SW 1271 (cell line): ENCODE results near the gene HOXB9.
A peak's percentile ranks its signal among the peaks of the same experiment; 100 is the strongest.

Experiments used
- DNase-seq, 2 experiments: peaks; one replicate each; lab custom pipeline; 2025; lab: John Stamatoyannopoulos, UW

Gene HOXB9

DNA sequence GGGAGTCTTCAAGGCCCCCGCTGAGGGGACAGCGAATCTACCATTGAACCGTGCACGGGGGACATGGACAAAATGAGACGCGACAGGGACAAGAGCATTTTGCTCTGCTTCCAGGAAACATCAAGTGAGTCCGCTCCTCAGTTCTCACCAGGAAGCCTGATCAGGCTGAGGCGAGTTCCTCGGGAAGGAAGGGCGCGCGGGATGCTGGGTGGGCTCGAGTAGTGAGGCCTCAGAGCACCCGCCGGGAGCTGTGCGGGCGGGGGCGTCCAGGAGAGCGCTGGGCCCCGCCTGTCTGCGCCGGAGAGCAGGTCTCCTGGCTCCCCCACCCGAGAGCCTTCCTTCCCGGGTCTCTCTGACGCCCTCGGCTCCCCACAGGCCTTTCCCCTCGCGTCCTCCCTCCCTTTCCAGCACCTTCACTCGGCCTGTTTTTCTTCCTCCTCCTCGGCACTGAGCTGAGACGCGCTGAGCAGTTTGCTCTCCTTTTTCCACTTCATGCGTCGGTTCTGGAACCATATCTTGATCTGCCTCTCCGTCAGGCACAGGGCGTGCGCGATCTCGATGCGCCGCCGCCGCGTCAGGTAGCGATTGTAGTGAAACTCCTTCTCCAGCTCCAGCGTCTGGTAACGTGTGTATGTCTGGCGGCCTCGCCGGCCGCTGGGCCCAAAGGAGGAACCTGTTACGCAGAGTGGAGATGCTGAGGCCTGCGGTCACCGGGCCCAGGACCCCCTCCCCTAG is 30.0 kb downstream of the HOXB9 start:
- no peak for DNase-seq

DNA sequence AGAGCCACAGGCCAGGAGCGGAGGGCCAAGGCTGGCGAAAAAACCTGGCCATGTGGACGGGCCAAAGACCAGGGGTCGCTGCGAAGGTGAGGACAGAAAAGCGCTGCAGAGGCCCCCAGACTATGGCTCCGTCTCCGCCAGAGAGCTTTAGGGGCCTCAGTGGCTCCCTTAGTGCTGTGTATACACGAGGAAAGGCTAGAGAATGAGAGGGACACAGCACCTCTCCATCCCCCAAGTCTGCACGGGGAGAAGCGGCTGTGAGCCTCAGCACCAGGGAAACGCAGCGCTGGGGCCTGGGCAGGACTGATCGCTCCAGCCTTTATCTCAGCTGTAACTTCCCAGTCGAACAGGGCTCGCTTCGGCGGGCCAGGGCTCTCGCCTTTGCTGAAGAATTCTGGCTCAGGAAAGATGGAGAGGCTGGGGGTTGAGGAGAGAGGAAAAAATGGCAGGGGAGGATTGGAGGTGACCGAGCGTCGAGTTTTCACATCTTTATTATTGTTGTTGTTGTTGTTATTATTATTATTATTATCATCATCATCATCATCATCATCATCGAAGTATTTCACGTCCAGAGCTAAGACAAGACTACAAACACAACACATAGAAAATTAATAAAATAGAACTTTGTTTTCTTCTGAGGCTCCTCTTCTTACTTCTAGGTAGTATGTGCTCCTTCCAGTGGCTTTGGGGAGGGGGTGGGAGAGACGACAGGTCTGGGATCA is 30.7 kb downstream of the HOXB9 start:
- DNase-seq: no peak

GRCh38 chr17:48594538-48595277 is 31.4 kb downstream of the HOXB9 start:
- DNase-seq: no peak

GRCh38 chr17:48593840-48594537 is 32.2 kb downstream of the HOXB9 start:
- peak; percentile 51 to 73 for DNase-seq

DNA sequence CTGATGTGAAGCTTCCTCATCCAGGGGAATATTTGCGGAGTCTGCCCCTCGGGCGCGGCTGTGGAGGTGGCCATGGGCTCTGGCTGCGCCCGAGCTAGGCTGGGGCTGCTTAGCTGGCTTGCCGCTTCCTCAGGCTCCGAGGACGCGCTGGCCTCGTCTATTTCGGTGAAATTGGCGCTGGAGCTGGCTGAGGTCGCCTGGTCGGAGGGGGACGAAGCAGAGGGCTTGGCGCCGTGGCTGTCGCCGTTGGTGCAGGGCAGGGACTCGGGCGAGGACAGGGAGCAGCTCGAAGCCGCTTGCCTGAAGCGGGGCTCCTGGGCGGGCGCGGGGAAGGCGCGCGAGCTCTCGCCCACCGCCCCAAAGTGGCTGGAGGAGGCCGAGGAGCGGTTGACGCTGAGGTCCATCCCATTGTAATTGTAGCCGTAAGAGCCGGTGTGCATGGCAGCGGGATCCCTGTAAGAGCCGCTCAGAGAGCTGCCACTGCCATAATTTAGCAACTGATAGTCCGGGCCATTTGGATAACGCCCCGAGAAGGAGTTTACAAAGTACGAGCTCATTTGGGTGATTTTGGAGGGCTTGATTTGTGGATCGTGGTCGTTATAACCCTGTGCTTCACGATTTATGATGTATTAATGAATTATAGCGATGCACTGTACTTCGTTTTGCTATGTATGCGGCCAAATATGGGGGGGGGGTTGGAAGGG is 32.9 kb downstream of the HOXB9 start, which contains the start of gene HOXB5:
Gene HOXB5, minus strand, starts transcription at position 654 of the 704 bp plus-strand sequence. Its CDS starts 97 bp downstream, at position 557.
- DNase-seq: no peak

GRCh38 chr17:48592577-48592976 is 33.6 kb downstream of the HOXB9 start:
- DNase-seq: no peak

GRCh38 chr17:48592057-48592514 is 34.1 kb downstream of the HOXB9 start:
- no peak for DNase-seq

- DNase-seq: no peak
Measured at GRCh38 chr17:48591255-48592056, 34.7 kb downstream of the HOXB9 start.

GRCh38 chr17:48590607-48591161 is 35.5 kb downstream of the HOXB9 start:
- no peak for DNase-seq

DNA sequence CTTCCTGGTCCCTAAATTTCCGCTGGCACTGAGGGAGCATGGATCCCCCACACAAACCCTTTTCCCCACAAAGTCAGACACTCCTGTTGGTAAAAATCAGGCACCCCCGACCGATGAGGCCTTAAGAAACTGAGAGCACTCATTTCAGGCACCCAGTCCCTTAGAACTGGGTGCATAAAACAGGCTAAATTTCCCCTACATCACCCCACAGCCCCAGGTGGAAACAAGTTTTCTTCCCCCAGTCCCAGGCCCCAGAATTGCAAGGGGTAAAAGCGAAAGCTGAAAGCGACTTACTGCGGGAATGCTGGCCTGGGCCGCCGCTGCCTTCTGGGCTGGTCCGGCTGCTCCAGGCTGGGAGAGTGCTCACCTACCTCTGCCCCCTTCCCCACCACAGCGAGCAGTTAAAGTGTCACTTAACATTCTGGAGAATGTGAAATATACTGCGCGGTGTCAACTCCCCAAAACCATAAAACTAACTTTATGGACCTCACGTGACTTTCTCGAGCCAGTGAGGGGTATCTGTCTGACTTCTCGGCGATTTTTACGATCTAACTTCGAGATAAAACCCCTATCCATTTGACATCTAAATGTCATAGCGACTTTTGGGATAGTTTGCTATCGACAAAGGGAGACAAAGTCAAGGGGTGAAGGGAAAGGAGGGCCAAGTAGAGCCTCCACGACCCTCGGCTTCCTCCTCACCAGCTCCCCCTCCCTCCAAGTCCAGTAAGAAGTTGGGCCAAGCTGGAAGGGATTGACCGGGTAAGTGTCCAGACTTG is 36.1 kb downstream of the HOXB9 start, which contains the start of gene HOXB3:
Gene HOXB3, minus strand, starts transcription at position 411 of the 776 bp plus-strand sequence. CDS start 37,767 bp downstream, outside the sequence.
- no peak for DNase-seq

DNA sequence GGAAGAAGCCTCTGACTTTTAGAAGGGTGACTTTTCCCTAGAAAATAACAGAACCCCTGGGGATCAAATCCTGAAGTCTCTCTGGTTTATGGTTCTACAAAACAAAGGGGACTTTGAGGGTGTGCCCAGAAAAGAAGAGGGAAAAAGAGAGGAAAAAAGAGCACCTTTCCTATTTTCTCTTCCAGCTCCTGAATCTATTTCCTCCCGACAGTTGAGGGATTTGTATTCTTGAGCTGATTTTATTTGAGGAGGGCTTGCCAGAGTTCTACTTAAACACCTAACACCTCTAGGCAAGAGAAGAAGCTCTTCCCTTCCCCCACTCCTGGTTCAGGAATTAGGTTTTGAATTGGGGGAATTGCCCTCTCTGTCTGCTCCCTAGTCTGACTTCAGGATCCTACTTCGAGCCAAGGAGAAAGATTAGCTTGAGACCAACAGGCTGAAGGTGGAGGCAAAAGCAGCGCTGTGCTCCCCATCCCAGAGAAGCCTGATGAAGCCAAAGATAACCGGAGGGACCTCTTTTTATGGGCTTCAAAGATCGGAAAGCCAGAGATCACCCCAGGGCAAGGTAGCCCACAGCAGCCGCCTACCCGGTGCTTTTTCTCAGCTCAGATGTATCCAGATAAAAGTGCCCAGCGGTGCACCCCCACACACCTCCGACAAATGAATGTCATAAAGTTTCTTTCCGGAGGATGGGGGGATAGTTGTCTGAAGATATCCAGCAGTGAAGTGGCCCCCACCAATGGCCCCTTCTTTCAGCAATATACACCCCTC is 36.9 kb downstream of the HOXB9 start:
- DNase-seq: no peak

DNA sequence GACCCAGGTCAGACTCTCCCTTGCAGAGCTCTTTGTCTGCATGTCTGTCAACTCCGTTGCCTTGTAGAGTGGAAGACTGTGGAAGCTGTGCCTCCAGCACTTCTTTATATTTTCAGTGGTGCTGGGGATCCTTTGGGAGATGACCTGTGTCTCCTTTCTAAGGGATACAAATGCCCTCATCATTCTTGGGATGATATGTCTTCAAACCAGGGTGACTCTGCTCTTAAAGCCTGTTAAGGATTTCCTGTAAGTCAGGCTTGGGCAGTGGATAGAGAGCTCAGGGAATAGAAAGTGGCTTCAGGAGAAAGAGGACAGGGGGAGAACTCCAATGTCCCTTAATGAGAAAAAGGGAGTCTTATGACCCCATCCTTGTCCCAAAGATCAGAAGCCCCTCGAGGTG is 37.6 kb downstream of the HOXB9 start:
- no peak for DNase-seq

- DNase-seq: no peak
Measured at GRCh38 chr17:48588074-48588415, 38.1 kb downstream of the HOXB9 start.

DNA sequence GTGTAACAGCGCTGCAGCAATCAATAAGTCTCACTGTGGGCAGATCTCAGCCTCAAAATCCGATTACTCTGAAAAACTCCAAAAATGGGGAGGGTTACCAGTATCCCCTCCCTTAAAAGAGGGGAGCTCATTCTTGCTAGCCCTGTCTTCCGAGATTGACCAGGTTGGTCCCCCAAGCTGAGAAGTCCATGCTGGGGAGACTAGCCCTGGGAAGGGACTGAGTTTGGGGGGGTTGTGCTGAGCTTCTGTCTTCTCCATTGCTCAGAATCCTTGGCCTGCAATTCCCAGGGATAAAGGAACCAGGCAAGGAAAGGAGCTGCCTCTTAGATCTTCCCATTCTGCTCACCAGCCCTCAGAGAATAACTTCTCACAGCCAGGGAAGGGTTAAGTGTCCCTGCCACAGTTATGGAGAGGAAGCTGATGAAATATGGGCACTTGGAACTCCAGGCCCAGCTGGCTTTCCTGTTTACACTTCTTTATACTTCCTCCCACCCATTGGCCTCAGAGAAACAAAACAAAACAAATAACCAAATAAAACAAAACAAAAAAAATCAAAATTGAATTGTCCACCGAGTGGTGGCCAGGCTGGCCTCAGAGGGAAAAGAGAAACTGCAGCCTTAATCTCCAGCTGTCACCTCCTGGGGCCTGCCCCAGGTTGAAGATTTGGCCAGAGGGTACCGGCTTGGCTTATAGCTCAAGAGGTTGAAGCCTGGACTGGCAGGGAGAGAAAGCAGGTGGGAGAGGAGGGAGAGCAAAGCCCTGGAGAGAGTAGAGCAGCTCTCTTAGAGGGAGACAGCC is 38.7 kb downstream of the HOXB9 start:
- no peak for DNase-seq

- DNase-seq: no peak
Measured at GRCh38 chr17:48586355-48587258, 39.6 kb downstream of the HOXB9 start.

DNA sequence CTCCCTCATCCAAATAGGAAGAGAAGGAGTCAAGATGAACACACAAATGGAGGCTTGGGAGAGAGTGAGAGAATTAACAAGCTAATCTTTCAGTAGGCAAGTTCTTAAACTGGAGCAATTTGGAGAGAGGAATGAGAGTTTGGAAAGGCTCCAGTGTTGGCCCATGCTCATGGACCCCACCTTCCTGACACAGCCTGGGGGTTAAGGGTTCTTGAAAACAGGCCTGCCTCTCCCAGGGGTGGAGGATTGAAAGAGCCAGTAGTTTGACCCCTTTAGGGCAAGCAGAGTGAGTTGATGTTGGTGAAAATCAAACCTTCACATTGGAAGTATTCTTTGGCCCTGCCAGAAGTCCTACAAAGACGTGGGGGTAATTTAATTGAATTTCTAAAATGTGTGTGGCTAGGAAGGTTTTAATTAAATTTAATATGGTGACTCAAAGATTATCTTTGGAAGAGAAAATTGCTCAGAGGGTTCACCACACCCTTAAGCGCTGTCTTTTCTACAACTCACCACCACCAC is 41.9 kb downstream of the HOXB9 start:
- DNase-seq: no peak
